ENCODE results near the gene HOXA10.

The HOXA10 gene

DNA sequence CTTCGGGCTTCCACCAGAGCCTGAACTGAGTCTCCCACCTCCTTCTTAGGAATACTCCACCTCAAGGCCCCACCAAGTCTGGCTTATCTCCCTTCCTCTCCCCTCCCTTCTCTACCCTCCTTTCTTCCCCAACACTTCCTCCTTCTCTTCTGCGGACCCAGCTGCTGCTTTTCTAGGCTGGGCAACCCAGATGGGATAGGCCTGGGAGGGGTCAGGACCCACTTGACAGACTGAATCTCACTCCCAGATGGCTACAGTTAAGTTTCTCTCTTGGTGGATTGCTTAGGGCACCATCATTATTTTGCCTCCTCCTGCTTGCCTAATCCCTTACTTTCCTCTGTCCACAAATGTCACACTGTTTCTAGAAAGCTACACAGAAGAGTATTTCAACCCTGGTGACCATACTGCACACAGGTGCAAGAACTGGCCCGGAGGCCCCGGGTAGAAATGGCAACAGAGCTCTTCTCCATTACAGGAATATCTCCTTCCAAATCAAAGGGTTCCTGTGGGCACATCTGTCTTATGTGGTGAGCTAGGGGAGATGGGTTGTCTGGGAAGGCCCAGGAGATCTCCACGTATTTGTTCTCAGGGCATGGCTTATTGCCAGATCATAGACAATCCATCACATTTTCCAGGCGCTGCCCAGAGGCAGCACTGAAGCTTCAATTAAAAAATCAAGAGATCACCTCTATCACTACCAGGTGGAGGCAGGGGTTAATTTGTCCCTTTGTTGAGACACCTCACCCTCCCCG lies 16.1 kb upstream of the HOXA10 start:
- DNase-seq = no peak

DNA sequence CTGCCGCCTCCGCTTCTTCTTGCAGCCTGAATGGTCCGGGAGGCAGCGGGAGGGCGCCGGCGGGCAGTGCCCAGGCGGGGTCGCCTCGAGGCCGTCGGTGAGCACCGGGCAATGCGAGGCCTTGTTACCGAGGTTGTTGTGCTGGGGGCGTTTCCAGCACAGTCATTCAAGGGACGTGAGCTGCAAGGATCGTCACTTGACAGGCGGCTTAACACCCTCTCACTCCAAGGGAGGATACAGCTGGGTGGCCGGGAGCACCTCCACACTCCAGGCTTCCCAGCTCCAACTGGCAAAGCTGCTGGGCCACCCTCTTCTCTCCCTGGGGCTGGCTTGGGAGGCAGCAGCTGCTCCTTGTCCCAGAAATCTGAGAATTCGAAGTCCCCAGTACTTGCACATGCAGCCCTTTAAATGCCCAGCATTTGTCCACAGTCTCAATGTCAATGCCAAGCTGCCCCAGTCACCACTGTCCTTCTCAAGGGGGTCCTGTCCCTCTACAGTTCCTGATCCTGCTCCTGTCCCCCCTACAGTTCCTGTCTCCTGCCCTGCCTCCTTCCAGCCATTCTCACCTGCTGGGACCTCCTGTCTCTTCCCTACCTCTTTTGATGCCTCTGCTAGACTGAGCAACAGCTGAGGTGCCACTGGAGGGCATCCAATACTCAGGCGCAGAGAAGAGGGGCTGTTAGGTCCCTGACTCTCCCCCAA lies 15.3 kb upstream of the HOXA10 start:
- DNase-seq = no peak

DNA sequence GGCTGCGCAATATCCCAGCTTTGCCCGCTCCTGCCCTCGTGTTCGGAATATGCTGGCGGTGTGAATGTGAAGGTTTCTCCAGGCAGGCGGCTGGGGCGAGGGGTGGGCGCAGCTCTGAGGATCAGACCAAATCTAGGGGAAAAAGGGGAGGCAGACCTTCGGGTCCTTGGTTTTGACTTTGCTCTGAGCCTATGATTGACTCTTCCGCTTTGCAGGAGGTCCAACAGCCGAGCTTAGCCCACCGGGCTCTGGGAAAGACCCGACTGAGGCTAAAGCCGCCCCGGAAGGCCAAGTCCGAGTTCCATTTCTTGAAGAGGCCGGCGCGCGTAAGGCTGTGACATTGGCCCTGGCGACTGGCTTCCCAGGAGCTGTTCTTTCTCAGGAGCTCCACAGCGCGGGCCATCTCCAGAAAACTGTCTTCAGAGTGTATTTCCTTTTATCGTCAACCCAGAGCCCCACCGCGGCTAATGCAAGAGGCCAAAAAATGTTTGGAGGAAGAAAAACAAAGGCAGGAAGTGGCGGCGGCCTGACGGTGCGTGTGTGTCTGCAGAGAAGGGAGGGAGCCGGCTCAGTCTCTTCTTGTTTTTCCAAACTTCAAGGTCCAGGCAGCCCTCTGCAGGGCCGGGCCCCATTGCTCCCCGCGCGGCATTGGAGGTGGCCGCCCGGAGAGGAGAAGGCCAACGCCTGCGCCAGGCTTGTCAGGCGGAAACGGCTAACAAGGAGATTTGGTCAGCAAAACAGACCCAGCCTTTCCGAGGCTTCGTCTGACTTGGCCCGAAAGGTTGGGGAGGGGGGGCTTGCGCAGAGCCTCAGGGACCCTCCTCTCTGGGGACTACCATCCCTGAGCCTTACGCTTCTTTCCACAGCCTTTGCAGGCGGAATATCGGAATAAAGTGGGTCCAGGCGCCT lies 14.5 kb upstream of the HOXA10 start:
- no peak for DNase-seq

DNA sequence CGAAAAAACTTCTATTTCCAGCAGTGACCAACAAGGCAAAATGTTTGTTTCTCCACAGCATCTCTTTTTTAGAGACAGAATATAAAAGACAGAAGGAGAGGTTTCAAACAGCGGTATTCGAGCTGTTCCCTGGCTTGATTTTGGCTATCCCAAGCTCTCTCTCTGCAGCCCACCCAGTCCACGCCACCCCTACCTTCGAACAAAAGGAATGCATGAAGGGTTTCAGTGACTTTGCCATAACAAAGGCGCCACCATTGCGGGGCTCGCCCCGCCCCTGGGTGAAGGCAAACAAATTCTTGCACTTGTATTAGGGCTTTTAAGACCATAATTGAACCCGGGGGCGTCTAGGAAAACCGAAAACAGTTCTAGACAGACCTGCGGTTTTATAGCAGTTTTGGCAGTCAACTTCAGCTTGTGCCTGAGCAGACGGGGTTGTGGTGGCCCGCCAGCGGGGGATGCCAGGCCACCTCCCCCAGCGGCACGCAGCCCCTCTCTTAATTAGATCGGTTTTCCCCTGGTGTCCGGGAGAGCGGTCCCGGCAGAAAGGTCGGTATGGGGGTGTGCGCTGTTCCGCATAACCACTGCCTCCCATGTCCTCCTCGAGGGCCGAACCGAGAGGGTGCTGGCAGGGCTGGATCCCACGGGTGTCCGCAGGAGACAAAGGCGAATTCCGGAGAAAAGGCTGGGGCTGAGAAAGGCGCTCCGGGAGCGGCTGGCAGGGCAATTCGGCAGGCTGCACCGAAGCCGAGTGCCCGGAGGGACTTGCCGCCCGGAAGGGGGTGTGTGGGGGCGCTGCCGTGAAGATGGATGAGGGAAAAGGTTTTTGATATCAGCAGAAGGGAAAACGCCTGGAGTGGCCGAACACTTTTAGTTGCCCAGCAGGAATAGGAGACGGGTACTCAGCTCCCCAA lies 13.6 kb upstream of the HOXA10 start:
- DNase-seq = no peak

DNA sequence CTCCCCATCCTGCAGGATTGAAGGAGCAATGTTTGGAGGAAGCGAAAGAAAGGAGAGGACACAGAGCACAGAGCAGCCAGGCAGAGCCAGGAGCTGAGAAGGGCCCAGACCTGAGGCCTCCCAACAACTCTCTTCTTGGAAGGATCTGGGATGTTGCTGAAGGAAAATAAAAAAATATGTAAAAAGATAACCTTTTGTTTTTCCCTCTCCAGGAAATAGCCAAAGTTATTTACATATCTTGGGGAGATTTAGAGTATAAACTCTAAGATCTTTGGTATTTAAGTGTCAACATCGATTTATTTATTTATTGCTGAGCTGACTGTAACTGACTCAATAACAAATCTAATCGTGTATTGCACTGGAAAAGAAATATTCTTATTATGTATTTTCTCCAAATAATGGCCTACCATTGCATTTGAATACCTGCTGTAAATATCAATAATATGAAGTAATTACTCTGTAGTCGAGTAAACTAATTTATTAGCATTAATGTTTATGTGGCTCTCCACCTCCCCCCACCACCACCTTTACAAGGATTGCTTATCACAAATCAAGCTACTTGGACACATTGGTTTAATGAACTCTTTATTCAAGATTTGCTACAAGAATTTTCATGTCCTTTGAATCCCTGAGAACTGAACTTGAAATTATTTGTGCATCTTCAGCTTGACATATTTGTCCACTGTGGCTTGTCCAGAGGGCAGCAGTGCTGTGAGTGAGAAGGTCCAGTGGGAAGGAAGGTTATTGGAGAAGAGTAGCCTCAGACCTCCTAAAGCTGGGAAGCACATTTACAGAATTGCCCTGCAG lies 12.8 kb upstream of the HOXA10 start:
- no peak for DNase-seq

DNA sequence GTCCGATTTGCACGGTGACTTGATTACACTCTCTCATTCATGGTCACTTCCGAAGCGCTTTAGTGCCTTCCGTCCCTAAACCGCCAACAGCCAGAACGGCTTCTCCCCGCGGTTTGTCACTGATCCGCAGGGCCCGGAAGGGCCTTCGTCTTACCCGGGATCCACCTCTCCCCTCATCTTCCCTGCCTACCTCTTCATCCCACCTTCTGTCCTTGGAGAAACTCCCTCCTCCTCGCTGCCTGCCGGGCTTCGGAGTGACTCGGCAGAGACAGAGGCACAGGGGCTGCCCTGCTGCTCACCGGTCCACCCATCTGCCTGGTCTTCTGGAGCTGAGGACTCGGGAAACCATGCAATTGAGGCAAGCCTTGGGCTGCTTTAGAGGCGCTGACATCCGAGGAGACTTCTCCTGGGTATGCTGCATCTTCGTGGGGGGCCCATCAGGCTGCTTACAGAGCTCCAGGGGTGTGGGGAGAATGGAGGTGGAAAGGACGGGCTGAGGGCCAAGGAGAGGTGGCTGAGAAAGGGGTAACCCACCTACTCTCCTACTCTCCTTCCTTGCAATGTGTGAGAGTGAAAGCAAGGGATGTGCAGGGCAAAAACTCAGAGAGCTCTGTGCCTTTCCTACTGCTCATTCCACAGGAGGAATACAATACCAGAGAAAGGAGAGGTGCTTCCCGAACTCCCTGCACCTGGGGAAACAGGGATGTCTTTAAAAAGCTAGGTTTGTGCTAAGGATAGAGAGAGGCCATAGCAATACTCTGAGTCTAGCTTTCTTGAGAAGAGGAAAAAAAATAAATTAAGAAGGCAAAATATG lies 11.9 kb upstream of the HOXA10 start:
- no peak for DNase-seq

DNA sequence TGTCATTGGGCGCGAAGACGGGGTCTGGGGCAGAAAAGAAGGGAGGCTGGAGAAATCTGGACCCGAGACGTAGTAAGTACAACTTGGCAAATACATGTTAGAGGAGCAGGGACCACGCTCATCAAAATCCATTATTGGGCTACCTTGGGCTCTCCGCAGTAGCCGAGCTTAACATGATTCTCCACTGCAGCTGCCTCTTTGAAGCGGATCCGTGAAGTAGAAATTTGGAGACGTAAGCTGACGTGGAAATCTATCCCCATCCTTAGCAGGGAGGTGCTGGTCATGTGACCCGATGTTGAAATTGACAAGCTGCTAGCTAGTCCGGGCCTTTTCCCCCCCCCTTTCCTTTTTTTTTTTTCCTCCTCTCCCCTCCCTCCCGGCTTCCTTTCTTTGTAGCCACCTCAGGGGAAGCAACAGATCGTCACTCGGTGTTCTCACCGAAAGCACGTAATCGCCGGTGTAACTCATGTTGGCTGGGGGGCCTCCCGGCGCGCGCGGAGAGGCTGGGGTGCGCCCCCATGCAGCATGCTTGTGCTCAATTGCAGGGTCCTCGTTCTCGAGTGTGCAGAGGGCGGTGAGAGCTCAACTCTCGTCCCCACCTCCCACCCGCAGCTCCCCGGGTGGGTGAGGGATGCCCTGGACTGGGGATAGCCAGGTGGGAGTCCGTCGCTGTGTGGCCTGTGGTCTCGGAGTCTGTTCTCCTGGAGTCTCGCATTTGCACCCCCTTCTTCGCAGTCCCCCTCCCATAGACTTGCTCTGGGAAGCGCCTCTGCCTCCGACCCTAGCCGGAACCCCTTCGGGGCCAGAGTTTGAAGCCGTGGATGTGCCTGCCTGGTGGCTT lies 11.1 kb upstream of the HOXA10 start, which contains the start of gene HOXA11:
Gene HOXA11 (minus strand): TSS at position 220 of the 841 bp plus-strand sequence. CDS start 88 bp downstream, at position 132.
- DNase-seq = no peak

DNA sequence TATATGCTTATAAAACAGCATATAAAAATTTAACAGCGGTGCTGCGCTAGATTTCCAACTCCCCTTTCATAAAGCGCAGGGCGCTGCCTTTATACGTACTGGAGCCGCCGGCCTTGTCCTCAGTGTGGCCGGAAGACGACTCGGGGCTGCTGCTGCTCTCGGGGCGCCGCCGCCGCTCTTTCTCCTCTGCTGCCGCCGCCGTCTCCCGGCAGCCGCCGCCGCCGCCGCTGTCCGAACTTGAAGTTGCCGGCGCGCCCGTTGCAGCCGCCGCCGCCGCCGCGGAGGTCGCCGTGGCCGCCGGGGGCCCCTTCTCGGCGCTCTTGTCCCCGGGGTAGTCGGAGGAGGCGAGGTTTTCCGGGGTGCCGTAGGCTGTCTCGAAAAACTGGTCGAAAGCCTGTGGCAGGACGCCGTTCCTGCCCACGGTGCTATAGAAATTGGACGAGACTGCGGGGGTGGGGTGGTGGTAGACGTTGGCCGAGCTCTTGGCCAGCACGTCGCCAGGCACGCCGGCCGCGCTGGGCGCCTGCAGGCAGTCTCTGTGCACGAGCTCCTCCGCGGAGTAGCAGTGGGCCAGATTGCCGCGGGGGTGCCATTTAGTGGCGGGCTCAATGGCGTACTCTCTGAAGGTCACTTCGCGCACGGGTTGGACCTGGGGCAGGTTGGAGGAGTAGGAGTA lies 10.4 kb upstream of the HOXA10 start:
- DNase-seq = no peak

DNA sequence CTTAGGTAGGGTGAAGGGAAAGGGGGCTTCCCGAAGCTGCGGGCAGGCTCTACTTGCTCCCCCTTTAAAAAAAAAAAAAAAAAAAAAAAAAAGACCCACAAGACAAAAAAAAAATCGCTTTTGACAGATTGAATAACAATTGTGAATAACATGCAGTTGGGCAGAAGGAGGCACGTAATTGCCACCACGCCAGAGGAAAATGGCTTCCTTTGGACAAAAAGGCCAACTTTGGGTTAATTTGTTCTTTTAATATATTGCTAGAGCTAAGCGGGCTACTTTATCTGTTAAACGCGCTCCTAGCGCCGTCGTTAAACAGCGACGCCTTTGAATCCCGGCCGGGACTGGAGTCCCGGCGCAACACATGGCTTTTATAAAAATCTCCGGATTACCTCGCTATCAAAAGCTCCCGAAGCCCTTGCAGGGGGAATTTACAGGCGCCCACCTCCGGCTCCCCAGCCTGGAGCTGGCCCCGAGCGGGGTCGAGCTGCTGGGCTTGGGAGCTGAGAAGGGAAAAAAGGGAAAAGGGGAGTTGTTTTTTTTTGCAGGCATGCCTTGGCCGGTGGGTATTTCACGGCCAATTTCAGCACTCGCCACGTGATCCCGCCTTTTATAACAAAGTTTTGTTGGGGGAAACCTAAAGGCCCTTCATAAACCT lies 9.7 kb upstream of the HOXA10 start:
- no peak for DNase-seq

DNA sequence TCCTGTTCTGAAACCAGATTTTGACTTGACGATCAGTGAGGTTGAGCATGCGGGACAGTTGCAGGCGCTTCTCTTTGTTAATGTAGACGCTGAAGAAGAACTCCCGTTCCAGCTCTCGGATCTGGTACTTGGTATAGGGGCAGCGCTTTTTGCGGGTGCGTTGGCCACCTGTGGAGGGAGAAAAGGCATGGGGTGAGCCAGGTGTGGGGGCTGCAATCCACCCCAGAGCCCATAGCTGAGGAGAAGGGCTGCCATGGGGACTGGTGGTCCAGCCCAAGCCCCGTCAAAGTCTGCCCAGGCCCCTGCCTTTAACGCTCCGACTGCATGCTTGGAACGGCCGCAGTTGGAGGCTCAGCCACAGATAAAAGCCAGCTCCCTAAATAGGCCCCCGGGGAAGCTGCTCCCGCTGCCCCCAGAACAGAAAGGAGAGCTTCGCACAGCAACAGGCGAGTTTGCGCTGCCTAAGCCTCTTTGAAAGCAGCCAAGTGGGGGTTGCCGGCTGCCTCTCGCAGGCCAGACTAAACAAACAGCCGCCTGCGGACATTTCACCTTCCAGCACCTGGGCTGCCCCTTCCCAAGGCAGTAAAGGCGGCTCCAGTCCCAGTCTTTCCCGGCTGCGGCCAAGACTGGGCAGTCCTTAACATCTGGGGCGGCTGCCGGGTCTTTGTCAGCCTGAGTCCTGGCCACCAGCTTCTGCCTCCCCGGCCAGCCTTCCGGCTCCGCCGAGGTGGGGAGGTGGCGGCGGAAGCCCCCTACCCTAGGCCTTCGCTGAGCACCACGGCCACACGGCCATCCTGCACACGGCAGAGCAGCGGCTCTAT lies 9.0 kb upstream of the HOXA10 start:
- DNase-seq = no peak

DNA sequence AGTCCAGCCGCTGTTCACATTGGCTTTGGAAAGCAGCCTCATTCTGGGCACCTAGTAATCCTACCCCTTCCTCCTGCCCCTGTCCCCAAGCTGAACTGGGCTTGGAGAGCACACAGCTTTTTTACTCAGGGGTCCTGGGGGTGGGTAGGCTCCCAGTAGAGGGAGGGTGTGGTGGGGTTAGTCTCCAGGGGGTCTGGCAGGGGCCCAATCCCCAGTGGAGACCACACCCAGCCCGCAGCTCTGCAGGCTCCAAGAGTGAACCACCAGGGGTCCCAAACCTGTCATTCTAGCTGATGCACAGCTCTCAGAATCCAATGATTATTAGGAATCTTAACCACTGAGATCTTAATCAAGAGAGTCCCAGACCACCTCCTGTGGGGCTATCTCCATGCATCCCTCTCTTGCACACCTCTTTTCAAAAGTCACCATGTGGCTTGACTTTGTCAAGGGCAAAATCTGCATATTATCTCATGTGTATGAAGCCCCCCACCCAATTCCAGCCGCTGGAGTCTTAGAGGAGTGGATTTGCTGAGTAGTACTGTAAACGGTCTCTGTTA lies 8.2 kb upstream of the HOXA10 start:
- no peak for DNase-seq

DNA sequence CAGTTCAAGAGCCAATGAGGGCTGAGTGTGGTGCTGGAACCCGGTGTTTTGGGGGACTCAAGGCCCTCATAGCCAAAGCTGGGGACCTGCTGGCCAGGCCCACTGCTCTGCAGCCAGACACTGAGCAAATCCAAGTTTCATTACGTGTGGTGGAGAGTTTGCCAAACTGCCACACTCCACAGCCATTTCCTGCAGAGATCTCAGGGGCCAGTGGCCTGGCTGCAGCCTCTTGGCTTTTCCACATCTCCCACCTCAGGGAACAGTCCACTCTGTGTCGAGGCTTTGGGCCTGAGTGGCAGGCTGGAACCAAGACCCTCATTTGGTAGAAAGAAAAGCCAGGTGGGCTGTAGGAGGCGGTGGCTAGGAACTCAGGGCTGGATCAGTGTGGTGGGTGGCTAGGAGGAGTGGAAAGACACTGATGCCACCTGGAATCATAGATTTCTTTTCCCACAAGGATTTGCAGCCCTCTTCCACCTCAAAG lies 7.7 kb upstream of the HOXA10 start:
- DNase-seq = no peak

DNA sequence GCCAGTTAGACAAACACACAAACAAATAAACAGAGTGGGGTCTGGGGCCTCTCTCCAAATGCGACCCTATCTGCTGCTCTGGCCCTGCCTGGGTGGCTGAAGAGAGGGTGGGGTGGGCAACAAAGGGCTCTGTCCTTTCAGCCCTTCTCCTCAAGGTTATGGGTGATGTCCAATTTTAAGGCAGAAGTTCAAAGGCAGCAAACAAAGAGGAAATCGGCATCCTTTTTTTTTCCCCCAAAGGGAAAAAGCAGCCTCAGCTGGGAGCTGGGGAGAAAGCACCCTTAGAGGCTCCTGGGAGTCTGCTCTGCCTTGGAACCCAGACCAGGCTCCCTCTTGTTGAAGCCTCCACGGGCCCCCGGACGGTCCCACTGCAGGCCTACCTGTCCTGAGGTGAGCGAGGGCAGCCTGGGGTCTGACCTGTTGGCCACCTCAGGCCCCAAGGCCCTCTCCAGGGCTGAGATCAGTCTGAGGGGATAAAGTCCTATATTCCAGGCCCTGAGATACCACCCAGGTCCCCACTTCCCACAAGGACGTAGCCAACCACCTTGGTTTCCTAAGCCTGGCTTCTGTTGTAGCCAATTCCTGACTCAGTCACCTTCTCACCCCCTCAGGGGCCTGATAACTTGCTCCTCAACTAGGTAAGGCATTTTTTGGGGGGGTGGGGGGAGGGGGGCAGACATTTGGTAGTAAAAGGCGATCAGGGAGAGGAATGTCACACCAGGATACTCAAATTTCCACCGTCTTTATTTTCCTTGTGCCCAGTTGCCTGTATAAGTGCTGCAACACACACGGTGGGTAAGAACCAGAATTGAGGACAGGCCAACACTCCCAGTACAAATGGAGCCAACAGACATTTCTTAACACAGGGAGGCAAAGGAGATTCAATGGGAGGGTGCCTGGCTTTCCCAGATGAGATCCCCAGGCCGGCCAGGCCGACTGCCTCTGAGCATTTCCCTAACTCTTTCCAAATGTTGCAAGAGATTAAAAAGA lies 6.6 kb upstream of the HOXA10 start:
- DNase-seq = no peak

DNA sequence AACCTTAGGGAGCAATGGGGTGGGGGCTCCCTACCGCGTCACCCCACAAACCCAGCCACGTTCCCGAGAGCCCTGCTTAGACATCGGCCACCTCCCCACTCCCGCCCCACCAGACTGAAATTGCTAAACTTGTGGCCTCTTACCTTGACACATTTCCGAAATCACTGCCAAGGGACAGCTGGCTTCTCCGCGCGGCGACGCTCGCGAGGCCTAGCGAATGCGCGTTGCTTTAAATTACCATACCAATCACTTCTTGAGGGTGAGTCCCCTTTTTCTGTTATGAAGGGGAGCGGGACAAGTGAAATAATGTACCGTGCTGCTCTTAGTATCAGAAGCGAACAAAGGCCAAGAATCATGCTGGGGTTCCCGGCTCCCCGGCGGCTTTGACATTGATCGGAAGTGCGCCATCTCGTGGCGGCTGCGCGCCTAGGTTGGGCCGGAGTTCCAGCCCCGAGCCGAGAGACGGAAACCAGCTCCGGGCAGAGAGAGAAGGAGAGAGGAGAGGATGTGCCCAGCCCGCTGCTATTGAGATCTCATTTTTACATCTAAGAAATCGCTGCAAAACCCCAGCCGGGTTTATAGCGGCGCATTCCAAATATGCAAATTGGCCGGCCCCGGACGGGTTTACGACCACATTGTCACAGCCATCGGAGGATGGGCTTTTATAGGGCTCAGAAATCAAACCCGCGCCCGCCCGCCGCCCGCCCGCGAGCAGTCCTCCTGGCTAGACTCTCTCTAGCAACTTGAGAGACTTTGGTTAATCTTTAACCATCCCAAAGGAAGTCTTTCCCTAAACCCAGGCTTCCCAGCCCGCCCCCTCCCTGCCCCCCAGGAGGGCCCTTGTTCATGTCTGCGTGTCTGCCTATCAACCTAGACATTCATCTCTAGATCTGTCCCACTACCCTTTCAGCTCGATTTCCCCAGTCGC lies 5.6 kb upstream of the HOXA10 start:
- DNase-seq = no peak

DNA sequence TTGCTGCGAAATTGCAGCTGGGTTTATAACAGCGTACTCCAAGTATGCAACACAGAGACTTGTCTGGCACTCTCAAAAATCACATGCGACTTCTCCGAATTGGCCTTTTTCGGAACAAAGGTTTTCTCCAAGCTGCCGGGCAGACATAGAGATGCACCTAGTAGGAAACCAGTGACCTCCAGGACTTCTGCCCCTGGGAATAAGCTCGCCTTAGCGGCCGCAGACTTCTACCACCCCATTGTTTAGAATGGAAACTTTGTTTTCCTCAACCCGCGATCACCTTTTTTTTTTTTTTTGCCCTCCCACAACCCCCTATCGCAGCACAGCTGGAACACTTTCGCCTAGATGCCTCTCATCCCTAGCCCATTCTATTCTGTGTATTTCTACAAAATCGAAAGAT lies 4.9 kb upstream of the HOXA10 start:
- DNase-seq = no peak
